Neural cell (in vitro differentiated cells): ENCODE results near the gene KLLN.

Experiments used
- CTCF ChIP-seq: fragments of 450-650 bp; IDR thresholded peaks from 2 replicates; pipeline ENCODE4 v1.5.1; 2014; ENCODE audit warnings: antibody characterized with exemption, mild to moderate bottlenecking, moderate library complexity; ENCODE audit not compliant: poor library complexity, severe bottlenecking
- RAD21 ChIP-seq: fragments of 450-650 bp; conservative IDR thresholded peaks from 2 replicates; pipeline ENCODE4 v1.6.1; 2014; ENCODE audit warnings: antibody characterized with exemption, mild to moderate bottlenecking, moderate library complexity

DNA sequence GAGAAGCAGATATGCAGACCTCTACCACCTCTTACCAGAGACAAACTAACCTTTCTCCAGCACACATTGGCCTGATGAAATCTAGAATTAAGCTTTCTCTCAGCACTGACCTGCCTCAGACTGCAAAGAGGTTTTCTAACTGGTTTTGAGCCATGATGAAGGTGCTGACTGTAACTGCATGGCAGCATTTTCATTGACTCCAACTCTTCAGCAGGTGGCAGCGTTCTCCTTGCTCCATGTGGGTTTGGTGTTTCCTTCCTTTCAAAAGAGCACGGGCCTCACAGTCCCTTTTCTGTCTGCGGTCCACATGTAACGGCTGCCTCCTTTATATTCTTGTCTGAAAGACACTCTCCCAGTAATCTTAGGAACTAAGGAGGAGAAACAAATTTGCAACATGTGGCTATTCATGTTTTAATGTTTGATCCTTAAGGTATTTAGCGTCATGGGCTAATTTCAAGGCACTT lies 12.6 kb downstream of the KLLN start:
- TF ChIP-seq RAD21 (peak; percentile 73), CTCF (peak; percentile 69)
